ENCODE measurements around the gene TRMT1L.

DNA sequence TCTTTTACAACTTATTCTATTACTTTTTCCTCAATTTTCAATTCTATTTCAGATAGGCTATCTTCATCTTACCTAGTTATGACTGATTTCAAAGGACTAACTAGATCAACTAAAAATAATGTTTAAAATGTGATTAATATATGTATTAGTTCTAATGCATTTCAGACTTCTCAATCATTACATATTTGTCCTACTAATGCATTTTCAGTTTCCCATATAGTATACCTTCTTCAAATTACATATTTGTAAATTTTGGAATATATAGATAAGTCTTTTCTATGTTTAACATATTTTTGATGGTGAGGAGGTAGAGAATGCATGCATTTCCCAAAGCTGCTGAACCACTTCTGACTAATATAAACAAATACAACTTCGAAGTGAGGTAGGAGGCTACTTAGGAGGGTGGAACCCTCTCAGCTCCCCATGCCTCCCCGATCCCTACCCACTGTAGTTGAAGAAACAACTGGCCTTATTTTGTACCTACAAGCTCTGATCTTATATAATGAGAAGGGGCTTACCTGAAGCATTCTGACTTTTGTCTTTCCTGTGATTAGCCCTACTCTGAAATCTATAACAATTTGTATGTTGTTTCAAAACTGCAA, 1.7 kb downstream of the TRMT1L start:
- TF ChIP-seq, protein P1, sequence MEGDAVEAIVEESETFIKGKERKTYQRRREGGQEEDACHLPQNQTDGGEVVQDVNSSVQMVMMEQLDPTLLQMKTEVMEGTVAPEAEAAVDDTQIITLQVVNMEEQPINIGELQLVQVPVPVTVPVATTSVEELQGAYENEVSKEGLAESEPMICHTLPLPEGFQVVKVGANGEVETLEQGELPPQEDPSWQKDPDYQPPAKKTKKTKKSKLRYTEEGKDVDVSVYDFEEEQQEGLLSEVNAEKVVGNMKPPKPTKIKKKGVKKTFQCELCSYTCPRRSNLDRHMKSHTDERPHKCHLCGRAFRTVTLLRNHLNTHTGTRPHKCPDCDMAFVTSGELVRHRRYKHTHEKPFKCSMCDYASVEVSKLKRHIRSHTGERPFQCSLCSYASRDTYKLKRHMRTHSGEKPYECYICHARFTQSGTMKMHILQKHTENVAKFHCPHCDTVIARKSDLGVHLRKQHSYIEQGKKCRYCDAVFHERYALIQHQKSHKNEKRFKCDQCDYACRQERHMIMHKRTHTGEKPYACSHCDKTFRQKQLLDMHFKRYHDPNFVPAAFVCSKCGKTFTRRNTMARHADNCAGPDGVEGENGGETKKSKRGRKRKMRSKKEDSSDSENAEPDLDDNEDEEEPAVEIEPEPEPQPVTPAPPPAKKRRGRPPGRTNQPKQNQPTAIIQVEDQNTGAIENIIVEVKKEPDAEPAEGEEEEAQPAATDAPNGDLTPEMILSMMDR (conservative IDR thresholded peaks at IDR 0.05 in 1 of 2, IDR thresholded peaks at IDR 0.05 in 1 of 2; ENCODE audit: low read depth in 1 of 2, low read length in 2 of 2) = no peak
- no peak for TF ChIP-seq EZH2 (IDR thresholded peaks at IDR 0.05; ENCODE audit: low read length, missing control alignments)
